Gastrocnemius medialis (tissue), 4 donors: ENCODE measurements around the gene NAPB.

Source experiments
- CTCF ChIP-seq, 5 experiments: fragments of 450-650 bp in 3 of 5; fragments of 200-600 bp in 2 of 5; sonication (generic) in 2 of 5; IDR thresholded peaks in 4 of 5; conservative IDR thresholded peaks in 1 of 5; 1 replicate in 4 of 5; 2 replicates in 1 of 5; pipeline ENCODE4 v1.5.1; 2016 to 2019; ENCODE audit warnings: antibody characterized with exemption in 5 of 5, mild to moderate bottlenecking in 3 of 5, moderate library complexity in 3 of 5
- POLR2A ChIP-seq, 2 donors: fragments of 450-650 bp; IDR thresholded peaks; one replicate each; pipeline ENCODE4 v1.6.1; 2017; ENCODE audit warnings: antibody characterized with exemption in 2 of 2, mild to moderate bottlenecking in 2 of 2, moderate library complexity in 2 of 2

- TF ChIP-seq CTCF (IDR thresholded peaks at IDR 0.05 in 4 of 5, conservative IDR thresholded peaks at IDR 0.05 in 1 of 5), result no peak
- no peak for TF ChIP-seq POLR2A (IDR thresholded peaks at IDR 0.05)
These were observed 28.1 kb upstream of the NAPB start for GRCh38 chr20:23449421-23449820.
